Neural cell (in vitro differentiated cells): Measurements from ENCODE around the gene GOLGA6C.
"Not testable (repeated sequence)": the region's sequence is repeated elsewhere in the genome, so short reads cannot be mapped to it uniquely, and the experiment has no call there.

ENCODE experiments used
- EZH2 ChIP-seq: fragments of 200-600, 300-800 bp; shearing (Covaris generic), sonication (generic); IDR thresholded peaks from 2 replicates; pipeline ENCODE4 v1.6.1; 2014; ENCODE audit warnings: antibody characterized with exemption, low read length, borderline replicate concordance, mild to moderate bottlenecking; ENCODE audit not compliant: insufficient read depth, poor library complexity, severe bottlenecking
- MXI1 ChIP-seq: fragments of 450-650 bp; conservative IDR thresholded peaks from 2 replicates; pipeline ENCODE4 v1.6.1; 2014; ENCODE audit warnings: antibody characterized with exemption, mild to moderate bottlenecking; ENCODE audit not compliant: poor library complexity, severe bottlenecking
- POLR2AphosphoS5 ChIP-seq: IDR thresholded peaks from 2 replicates; pipeline ENCODE4 v1.6.1; 2012
- RAD21 ChIP-seq: fragments of 450-650 bp; conservative IDR thresholded peaks from 2 replicates; pipeline ENCODE4 v1.6.1; 2014; ENCODE audit warnings: antibody characterized with exemption, mild to moderate bottlenecking, moderate library complexity
- SMC3 ChIP-seq: fragments of 450-650 bp; conservative IDR thresholded peaks from 2 replicates; pipeline ENCODE4 v1.6.1; 2014; ENCODE audit warnings: antibody characterized with exemption, mild to moderate bottlenecking, moderate library complexity; ENCODE audit not compliant: poor library complexity
- TF ChIP-seq, protein P1 (sequence below): fragments of 450-650 bp; IDR thresholded peaks from 2 replicates; pipeline ENCODE4 v1.5.1; 2014; ENCODE audit warnings: antibody characterized with exemption, mild to moderate bottlenecking, moderate library complexity; ENCODE audit not compliant: poor library complexity, severe bottlenecking
- TF ChIP-seq, protein P2 (sequence below): IDR thresholded peaks from 2 replicates; pipeline ENCODE4 v1.6.1; 2012; ENCODE audit warnings: borderline replicate concordance

DNA sequence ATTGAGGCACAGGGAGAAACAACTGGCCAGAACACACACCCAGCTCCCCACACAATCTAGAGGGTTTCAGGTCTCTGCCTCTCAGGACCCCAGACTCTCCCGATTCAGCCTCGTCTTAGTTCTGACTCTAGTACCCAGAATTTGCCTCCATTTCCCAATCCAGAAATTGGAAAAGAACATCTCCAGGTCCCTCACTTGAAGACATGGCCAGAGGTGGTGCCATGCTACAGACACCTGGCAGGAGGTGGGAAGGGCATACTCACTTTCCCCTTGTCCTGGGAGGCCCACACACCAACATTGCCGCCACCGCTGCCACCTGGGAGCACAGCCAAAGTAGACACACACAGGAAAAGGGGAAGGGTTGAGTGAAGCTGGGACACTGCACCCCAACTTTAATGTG is 44.6 kb downstream of the GOLGA6C start:
- TF ChIP-seq, protein P1, sequence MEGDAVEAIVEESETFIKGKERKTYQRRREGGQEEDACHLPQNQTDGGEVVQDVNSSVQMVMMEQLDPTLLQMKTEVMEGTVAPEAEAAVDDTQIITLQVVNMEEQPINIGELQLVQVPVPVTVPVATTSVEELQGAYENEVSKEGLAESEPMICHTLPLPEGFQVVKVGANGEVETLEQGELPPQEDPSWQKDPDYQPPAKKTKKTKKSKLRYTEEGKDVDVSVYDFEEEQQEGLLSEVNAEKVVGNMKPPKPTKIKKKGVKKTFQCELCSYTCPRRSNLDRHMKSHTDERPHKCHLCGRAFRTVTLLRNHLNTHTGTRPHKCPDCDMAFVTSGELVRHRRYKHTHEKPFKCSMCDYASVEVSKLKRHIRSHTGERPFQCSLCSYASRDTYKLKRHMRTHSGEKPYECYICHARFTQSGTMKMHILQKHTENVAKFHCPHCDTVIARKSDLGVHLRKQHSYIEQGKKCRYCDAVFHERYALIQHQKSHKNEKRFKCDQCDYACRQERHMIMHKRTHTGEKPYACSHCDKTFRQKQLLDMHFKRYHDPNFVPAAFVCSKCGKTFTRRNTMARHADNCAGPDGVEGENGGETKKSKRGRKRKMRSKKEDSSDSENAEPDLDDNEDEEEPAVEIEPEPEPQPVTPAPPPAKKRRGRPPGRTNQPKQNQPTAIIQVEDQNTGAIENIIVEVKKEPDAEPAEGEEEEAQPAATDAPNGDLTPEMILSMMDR, result not testable (repeated sequence)
- TF ChIP-seq MXI1, SMC3, EZH2, POLR2AphosphoS5, RAD21: not testable (repeated sequence)
- TF ChIP-seq, protein P2, sequence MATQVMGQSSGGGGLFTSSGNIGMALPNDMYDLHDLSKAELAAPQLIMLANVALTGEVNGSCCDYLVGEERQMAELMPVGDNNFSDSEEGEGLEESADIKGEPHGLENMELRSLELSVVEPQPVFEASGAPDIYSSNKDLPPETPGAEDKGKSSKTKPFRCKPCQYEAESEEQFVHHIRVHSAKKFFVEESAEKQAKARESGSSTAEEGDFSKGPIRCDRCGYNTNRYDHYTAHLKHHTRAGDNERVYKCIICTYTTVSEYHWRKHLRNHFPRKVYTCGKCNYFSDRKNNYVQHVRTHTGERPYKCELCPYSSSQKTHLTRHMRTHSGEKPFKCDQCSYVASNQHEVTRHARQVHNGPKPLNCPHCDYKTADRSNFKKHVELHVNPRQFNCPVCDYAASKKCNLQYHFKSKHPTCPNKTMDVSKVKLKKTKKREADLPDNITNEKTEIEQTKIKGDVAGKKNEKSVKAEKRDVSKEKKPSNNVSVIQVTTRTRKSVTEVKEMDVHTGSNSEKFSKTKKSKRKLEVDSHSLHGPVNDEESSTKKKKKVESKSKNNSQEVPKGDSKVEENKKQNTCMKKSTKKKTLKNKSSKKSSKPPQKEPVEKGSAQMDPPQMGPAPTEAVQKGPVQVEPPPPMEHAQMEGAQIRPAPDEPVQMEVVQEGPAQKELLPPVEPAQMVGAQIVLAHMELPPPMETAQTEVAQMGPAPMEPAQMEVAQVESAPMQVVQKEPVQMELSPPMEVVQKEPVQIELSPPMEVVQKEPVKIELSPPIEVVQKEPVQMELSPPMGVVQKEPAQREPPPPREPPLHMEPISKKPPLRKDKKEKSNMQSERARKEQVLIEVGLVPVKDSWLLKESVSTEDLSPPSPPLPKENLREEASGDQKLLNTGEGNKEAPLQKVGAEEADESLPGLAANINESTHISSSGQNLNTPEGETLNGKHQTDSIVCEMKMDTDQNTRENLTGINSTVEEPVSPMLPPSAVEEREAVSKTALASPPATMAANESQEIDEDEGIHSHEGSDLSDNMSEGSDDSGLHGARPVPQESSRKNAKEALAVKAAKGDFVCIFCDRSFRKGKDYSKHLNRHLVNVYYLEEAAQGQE, result not testable (repeated sequence)
